ENCODE results near the gene SLC12A8.

- TF ChIP-seq CTCF (IDR thresholded peaks at IDR 0.05 in 8 of 11, conservative IDR thresholded peaks at IDR 0.05 in 3 of 11) (no peak), POLR2A (IDR thresholded peaks at IDR 0.05) (no peak), POLR2AphosphoS5 (IDR thresholded peaks at IDR 0.05) (no peak)
Measured at GRCh38 chr3:125055331-125055912, 157.1 kb downstream of the SLC12A8 start.
